NT2/D1 (cell line): Measurements from ENCODE around the gene RSKR.

Experiments used
- SUZ12 ChIP-seq: IDR thresholded peaks from 2 replicates; pipeline ENCODE4 v1.6.1; 2011; ENCODE audit not compliant: insufficient read length, insufficient read depth; ENCODE audit errors: extremely low read depth
- ZNF274 ChIP-seq: IDR thresholded peaks from 2 replicates; pipeline ENCODE4 v1.6.1; 2011; ENCODE audit warnings: mild to moderate bottlenecking, low read depth, low read length

DNA sequence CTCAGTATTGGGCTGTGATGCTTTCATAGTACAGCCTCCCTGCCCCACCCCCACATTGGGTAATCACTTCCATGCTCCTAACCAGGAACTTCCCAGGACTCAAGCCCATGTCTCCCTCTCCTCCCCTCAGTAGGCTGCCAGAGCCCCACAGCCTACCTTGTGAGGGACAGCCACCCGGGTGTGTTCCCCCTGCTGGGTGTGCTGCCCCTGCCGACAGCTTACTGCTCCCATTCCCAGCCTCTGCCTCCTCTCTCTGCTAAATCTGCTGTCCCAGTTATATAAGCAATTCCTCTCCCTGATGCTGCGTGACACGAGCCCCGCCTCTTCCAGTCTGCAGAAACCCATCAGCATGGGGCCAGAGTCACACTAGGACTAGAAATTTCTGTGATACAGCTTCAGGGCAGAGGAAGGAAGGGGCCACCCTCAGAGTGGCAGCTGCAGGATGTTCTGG lies at the start of gene RSKR:
- no peak for TF ChIP-seq ZNF274
- TF ChIP-seq SUZ12, result no peak
